Measurements from ENCODE around the gene SCMH1.
A peak's percentile ranks its signal among the peaks of the same experiment; 100 is the strongest.

Gene SCMH1

DNA sequence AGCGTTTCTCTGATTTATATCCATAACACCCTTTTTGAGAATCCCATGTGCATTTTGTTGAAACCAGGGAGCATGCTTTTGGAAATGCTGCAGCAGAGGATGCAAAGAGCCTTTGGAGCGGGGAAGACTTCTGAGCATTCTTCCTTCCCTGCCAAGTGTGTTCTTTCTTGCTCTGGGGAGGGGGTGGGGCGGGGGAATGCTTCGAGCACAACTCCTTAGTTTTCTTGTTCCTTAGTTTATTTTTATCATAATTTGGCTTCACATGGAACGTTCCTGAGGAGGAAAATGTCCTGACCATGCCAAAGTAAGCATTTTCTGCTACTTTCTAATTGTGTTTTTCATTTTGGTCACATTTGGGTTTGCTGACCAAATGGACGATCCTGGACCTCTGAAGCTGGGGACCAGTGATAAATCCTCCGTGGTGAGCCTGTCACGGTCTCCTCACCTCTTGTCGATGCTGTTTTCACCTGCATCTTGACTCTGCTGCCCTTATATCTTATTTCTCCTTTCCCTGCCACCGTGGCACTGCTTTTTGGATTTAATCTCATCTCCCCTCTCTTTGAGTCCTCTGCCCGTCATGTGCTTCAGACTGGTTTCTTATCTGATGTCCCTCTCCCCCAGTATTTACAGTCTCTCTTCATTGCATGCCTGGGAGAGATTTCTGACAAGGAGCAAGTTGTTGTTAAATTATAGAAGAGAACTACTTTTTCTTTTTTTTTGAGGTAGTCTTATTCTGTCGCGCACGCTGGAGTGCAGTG is 260.2 kb downstream of the SCMH1 start:
- H3K4me1 ChIP-seq (ENCODE audit: control insufficient read depth, insufficient read depth, low read length): 0 out of 2 replicates have a peak, but pooled peaks cover 4% of the 10 kb centered on the region
- TF ChIP-seq ZNF664 (tag by site-specific recombination; IDR thresholded peaks at IDR 0.05): no peak
- TF ChIP-seq ZBTB11 (tag by site-specific recombination; conservative IDR thresholded peaks at IDR 0.05; ENCODE audit: low read depth): 0 out of 2 replicates have a peak, but pooled peaks have one; percentile 13
- no peak overlapping the region for H3K4me3 ChIP-seq (ENCODE audit: low read depth, low read length)
- CTCF ChIA-PET: interaction anchor here (0.6 to 4.0 kb wide), 4 partner anchors 14 to 174 kb away, joined by 3 to 16 read pairs (median 3); no protein-coding TSS in a partner anchor
- peaks cover 9 to 59% of the 10 kb centered on the region in 2 experiments for H3K36me3 ChIP-seq (ENCODE audit: control insufficient read depth in 2 of 2, insufficient read depth in 1 of 2, low read length in 2 of 2)
- no peak overlapping the region for H3K27ac ChIP-seq (ENCODE audit: extremely low read depth, low read depth, low read length)
- H3K9me3 ChIP-seq (ENCODE audit: control insufficient read depth, insufficient read depth, low read depth, low read length): no peaks in the 10 kb centered on the region
- POLR2A ChIA-PET: no interaction called here

DNA sequence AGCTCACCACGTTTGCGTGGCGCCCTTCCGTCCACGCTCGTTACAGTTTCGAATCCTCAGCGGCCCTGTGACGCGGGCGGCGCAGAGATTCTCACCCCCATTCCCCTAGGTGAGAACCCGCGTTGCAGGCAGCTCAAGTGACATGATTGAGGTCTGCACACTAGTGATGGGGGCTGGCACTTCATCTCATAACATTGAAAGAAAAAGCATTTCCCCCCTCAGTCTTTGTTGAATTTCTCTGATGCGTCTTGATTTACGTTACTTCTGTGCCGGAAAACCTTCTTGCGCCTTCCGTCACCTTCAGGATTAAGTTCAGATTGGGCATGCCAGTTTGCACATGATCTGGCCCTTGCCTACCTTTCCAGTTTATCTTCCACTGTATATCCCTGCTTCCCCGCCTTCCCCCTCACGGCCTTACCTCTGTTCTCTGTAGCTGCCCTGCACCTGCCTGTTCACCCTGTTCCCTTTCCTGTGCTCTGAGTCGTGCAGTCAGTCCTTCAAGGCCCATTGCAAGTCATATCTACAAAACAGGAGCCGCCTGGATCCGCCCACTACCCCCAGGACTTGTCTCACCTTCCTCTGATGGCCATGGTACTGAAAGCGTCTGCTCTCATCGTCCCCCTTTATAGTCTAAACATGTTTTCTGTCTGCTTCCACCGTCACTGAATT is 261.5 kb downstream of the SCMH1 start:
- peak overlapping the region; percentile 94 for H3K27ac ChIP-seq (ENCODE audit: extremely low read depth, low read depth, low read length)
- H3K4me1 ChIP-seq (ENCODE audit: control insufficient read depth, insufficient read depth, low read length): 0 out of 2 replicates have a peak, but pooled peaks cover 4% of the 10 kb centered on the region
- no peaks in the 10 kb centered on the region for H3K9me3 ChIP-seq (ENCODE audit: control insufficient read depth, insufficient read depth, low read depth, low read length)
- H3K36me3 ChIP-seq (ENCODE audit: control insufficient read depth in 2 of 2, insufficient read depth in 1 of 2, low read length in 2 of 2): peaks cover 9 to 46% of the 10 kb centered on the region in 2 experiments
- POLR2A ChIA-PET: interaction anchor here (0.6 to 2.3 kb wide), 8 partner anchors 9 to 472 kb away, joined by 3 to 30 read pairs (median 6); partner anchors contain the start of genes CITED4 and EXO5
- peak overlapping the region; percentile 80 for H3K4me3 ChIP-seq (ENCODE audit: low read depth, low read length)
- CTCF ChIA-PET: interaction anchor here (0.6 to 1.7 kb wide), 4 partner anchors 12 to 28 kb away, joined by 3 to 6 read pairs (median 4); no protein-coding TSS in a partner anchor
- TF ChIP-seq EGR2 (tag by site-specific recombination; IDR thresholded peaks at IDR 0.05; ENCODE audit: low read depth) (peak; percentile 41), SP2 (tag by site-specific recombination; IDR thresholded peaks at IDR 0.05) (peak; percentile 50; the same call in 1 of the 2 replicates), MZF1 (tag by site-specific recombination; IDR thresholded peaks at IDR 0.05; ENCODE audit: borderline replicate concordance) (no peak), ZNF266 (tag by site-specific recombination; IDR thresholded peaks at IDR 0.05; ENCODE audit: low read depth) (no peak), ZFHX2 (tag by site-specific recombination; conservative IDR thresholded peaks at IDR 0.05) (0 out of 2 replicates have a peak, but pooled peaks have one; percentile 21), ZNF391 (tag by site-specific recombination; IDR thresholded peaks at IDR 0.05; ENCODE audit: borderline replicate concordance, low read depth) (0 out of 2 replicates have a peak, but pooled peaks have one; percentile 24), ZBTB48 (tag by site-specific recombination; IDR thresholded peaks at IDR 0.05) (0 out of 2 replicates have a peak, but pooled peaks have one; percentile 19), ZNF76 (tag by site-specific recombination; IDR thresholded peaks at IDR 0.05; ENCODE audit: borderline replicate concordance, low read depth) (peak; percentile 22; the same call in 1 of the 2 replicates), ZNF501 (tag by site-specific recombination; IDR thresholded peaks at IDR 0.05) (peak; percentile 58; the same call in 1 of the 2 replicates), ZNF600 (tag by site-specific recombination; IDR thresholded peaks at IDR 0.05) (peak; percentile 87), ZNF335 (tag by site-specific recombination; conservative IDR thresholded peaks at IDR 0.05) (peak; percentile 98), ZNF488 (tag by site-specific recombination; IDR thresholded peaks at IDR 0.05) (no peak)
- TF ChIP-seq, protein P1, sequence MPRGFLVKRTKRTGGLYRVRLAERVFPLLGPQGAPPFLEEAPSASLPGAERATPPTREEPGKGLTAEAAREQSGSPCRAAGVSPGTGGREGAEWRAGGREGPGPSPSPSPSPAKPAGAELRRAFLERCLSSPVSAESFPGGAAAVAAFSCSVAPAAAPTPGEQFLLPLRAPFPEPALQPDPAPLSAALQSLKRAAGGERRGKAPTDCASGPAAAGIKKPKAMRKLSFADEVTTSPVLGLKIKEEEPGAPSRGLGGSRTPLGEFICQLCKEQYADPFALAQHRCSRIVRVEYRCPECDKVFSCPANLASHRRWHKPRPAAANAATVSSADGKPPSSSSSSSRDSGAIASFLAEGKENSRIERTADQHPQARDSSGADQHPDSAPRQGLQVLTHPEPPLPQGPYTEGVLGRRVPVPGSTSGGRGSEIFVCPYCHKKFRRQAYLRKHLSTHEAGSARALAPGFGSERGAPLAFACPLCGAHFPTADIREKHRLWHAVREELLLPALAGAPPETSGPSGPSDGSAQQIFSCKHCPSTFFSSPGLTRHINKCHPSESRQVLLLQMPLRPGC (tag by site-specific recombination; IDR thresholded peaks at IDR 0.05): 0 out of 2 replicates have a peak, but pooled peaks have one; percentile 29
- TF ChIP-seq, protein P2, sequence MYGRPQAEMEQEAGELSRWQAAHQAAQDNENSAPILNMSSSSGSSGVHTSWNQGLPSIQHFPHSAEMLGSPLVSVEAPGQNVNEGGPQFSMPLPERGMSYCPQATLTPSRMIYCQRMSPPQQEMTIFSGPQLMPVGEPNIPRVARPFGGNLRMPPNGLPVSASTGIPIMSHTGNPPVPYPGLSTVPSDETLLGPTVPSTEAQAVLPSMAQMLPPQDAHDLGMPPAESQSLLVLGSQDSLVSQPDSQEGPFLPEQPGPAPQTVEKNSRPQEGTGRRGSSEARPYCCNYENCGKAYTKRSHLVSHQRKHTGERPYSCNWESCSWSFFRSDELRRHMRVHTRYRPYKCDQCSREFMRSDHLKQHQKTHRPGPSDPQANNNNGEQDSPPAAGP (tag by site-specific recombination; IDR thresholded peaks at IDR 0.05): 0 out of 2 replicates have a peak, but pooled peaks have one; percentile 14
- TF ChIP-seq, protein P3, sequence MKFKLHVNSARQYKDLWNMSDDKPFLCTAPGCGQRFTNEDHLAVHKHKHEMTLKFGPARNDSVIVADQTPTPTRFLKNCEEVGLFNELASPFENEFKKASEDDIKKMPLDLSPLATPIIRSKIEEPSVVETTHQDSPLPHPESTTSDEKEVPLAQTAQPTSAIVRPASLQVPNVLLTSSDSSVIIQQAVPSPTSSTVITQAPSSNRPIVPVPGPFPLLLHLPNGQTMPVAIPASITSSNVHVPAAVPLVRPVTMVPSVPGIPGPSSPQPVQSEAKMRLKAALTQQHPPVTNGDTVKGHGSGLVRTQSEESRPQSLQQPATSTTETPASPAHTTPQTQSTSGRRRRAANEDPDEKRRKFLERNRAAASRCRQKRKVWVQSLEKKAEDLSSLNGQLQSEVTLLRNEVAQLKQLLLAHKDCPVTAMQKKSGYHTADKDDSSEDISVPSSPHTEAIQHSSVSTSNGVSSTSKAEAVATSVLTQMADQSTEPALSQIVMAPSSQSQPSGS (tag by site-specific recombination; IDR thresholded peaks at IDR 0.05; ENCODE audit: low read depth): no peak
- TF ChIP-seq, protein P4, sequence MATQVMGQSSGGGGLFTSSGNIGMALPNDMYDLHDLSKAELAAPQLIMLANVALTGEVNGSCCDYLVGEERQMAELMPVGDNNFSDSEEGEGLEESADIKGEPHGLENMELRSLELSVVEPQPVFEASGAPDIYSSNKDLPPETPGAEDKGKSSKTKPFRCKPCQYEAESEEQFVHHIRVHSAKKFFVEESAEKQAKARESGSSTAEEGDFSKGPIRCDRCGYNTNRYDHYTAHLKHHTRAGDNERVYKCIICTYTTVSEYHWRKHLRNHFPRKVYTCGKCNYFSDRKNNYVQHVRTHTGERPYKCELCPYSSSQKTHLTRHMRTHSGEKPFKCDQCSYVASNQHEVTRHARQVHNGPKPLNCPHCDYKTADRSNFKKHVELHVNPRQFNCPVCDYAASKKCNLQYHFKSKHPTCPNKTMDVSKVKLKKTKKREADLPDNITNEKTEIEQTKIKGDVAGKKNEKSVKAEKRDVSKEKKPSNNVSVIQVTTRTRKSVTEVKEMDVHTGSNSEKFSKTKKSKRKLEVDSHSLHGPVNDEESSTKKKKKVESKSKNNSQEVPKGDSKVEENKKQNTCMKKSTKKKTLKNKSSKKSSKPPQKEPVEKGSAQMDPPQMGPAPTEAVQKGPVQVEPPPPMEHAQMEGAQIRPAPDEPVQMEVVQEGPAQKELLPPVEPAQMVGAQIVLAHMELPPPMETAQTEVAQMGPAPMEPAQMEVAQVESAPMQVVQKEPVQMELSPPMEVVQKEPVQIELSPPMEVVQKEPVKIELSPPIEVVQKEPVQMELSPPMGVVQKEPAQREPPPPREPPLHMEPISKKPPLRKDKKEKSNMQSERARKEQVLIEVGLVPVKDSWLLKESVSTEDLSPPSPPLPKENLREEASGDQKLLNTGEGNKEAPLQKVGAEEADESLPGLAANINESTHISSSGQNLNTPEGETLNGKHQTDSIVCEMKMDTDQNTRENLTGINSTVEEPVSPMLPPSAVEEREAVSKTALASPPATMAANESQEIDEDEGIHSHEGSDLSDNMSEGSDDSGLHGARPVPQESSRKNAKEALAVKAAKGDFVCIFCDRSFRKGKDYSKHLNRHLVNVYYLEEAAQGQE (tag by site-specific recombination; IDR thresholded peaks at IDR 0.05): peak; percentile 74
